Measurements from ENCODE around the gene GABRR3.
"Not testable (repeated sequence)": the region's sequence is repeated elsewhere in the genome, so short reads cannot be mapped to it uniquely, and the experiment has no call there.

The GABRR3 gene

DNA sequence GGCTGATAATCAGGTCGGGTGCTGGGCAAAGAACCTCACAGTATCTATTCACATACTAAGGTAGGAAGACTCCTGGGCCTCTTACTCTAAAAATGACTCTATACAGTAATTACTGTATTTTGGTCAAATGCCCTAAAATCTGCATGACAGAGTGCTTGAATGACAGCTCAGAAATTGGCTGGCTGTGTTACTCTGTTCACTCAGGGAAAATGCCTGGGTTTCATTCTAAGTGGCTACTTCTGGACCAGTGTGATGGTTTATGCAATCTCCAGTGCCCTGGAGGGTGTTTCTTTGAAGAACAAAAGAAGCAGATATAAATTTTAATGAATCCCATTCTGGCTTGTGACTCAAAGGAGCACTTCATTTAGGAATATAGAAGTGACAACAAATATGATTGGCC, 2.2 kb downstream of the GABRR3 start:
- no peak overlapping the region for H3K4me3 ChIP-seq (ENCODE audit: low read length)
- no peak for TF ChIP-seq ZNF274 (IDR thresholded peaks at IDR 0.05; ENCODE audit: low read depth, low read length)

DNA sequence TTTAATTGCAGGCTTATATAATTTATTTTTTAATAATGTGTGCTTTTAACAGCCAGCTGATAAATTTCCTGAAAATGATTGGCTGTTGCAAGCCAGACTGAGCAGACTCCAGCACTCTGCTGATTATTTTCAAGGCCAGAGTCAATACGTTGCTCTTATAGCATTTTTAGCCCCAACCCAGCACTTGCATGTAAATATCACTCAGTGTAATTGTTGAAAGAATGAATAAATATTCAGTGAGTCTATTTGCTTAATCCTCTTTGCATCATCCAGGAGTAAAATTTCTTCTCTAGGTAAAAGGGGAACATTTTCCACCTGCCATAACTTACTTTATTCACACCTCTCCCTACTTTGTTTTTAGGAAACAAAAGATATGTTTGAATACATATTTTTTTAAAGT, 2.9 kb downstream of the GABRR3 start:
- TF ChIP-seq ZNF274 (IDR thresholded peaks at IDR 0.05; ENCODE audit: low read depth, low read length), result no peak
- no peak overlapping the region for H3K4me3 ChIP-seq (ENCODE audit: low read length)

DNA sequence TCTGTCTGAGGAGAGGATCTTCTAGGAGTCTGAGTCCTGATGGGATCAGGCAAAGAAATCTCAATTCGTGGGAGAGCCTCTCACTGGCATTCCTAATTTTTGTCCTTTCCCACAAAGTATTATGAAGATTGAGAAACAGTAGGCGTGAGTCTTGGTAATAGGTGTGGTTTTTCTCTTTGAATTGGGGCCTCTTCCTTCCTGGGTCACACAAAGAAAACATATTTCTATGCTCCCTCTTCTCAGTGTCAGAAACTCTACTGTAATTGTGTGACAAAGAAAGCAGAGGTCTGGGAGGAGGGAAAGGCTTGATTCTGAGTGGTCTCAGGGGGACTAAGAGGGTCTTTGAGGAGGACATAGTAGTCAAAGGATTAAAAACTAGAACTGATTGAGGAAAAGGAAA, 6.0 kb downstream of the GABRR3 start:
- TF ChIP-seq ZNF274 (IDR thresholded peaks at IDR 0.05; ENCODE audit: low read depth, low read length), result no peak
- no peak overlapping the region for H3K4me3 ChIP-seq (ENCODE audit: low read length)

DNA sequence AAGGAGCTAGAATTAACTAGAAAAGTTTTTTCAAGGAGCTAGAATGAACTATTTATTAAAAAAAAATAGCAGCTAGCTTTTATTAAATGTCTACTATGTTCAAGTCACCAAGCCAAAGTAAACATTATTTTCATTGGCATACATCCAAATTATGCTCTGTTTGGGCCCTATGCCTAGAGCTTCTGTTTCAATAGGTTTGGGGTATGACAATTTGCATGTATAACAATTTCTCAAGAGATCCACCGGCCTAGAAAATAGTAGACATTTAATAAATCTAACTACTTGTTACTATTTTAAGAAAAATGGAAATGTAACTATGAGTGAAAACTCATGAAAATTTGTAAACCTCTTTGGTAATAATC, 8.0 kb downstream of the GABRR3 start:
- TF ChIP-seq ZNF274 (IDR thresholded peaks at IDR 0.05; ENCODE audit: low read depth, low read length), result no peak
- H3K4me3 ChIP-seq (ENCODE audit: low read length), result no peak overlapping the region

DNA sequence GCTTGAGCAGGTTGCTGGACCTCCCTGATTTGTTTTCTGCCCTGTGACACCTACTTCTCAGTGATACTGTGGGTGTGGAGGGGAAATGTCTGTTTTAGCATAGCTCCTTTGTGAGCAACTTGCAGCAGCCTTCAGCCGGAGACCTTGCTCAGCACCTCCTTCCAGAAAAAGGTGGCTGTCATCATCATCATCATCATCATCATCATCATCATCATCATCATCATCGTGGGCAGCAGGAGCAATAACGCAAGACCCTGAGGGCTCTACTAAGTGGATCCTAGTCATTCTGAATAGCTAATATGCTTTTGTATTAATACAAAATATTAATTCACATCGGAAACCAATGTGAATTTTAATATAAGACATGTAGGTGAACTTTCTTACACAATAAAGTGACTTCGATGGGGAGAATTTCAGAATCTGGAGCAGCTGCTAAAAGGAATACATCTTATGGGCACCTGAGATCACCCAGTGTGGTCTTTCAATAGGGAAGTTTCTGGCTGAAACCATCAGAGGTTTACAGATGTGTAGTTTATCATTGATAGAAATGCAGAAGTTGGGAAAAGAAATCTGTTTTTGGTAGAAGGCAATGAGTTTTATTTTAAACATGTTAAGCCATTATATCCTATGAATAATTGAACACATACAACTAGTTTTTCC, 8.6 kb downstream of the GABRR3 start:
- no peak for TF ChIP-seq ZNF274 (IDR thresholded peaks at IDR 0.05; ENCODE audit: low read depth, low read length)
- no peak overlapping the region for H3K4me3 ChIP-seq (ENCODE audit: low read length)

DNA sequence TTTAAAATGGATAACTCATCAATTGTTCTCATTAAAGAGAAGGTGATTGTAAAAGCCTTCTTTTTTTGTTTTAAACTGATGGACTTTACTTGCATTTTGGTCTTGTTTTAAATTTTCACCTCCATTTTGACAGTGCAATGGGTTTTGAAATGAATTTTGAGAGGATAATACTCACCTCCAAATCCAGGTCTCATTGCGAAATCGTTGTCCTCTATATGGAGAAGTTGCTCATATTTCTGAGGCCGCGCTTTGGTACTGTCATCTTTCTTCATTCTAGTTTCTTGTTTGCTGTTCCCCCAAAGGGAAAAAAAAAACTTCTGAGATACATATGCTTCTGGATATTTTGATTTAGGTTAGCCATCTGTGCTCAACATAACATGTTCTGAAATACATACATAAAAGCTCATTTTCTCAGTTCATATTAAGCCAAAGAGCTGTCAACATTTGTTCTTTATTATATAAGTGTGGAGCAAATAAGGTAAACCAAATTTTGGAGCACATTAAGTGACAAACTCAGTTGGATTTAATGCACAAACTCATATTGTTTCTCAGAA, 9.6 kb downstream of the GABRR3 start:
- no peak overlapping the region for H3K4me3 ChIP-seq (ENCODE audit: low read length)
- TF ChIP-seq ZNF274 (IDR thresholded peaks at IDR 0.05; ENCODE audit: low read depth, low read length), result no peak

DNA sequence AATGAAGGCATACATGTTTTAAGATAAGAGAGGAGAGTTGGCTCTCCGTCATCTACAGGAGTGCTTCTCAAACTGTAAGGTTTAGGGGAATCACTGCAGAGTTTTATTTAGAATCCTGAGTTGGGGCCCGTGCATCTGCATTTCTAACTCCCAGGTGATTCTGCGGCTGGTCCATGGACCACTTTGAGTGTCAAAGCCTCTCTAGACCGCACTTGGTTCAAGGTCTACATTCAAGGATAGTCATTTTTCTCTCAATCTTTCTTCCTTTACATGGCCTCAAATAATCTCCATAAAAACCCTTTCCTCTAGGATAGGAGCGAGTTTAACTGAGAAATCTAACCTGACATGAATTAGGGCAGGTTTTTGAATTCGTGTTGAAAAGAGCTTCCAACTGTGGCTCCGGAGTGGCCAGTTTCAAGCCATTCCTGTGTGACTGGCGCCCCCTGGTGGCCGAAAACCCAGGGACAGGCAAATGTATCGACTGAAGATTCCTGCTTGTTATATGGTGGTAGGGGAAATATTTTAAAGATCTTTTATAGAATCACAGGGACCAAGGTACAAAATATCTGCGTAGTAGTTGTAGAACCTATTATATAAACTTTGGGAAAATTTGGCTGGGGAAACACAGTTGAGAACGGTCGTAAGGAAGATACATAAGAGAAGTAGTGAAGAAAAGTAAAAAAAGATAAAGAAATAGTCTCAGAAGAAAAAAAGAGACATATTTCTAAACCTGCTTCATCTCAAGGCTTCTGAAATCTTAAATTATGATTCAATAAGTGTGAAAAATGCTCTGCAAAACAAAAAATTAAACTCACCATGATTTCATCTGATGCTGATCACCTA, 11.9 kb downstream of the GABRR3 start:
- TF ChIP-seq ZNF274 (IDR thresholded peaks at IDR 0.05; ENCODE audit: low read depth, low read length), result no peak
- no peak overlapping the region for H3K4me3 ChIP-seq (ENCODE audit: low read length)

DNA sequence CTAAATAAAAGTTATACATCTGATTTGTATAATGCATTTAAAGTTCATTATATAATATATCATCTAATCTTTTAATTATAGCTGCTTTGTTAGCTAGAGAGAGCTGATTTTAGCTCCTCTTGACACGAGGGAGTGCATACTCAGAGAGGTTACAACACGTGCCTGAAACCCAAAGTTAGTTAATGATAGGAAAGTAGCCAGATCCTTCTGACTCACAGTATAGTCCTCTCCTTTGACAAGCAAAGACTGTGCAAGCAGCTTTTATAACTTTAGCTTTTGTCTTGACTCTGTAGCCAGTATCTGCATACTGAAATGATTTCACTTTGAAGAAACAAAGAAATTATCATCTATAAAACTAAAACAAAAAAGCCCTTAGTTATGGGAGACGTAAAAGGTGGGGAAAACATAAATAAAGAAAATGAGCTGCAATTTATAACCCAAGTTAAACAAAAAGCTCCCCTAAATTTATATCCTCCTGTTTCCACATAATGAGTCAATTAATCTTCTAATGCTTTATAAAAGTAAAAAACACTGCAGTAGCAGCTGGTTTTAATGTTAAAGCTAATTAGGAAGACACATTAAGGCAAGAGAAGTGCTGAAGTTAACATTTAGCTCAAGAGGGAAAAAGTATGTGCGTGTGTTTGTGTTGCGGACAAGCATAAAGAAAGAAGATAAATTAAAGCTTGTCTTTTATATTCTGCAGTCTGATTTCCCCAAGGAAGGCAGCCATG, 13.1 kb downstream of the GABRR3 start:
- no peak for TF ChIP-seq ZNF274 (IDR thresholded peaks at IDR 0.05; ENCODE audit: low read depth, low read length)
- no peak overlapping the region for H3K4me3 ChIP-seq (ENCODE audit: low read length)

DNA sequence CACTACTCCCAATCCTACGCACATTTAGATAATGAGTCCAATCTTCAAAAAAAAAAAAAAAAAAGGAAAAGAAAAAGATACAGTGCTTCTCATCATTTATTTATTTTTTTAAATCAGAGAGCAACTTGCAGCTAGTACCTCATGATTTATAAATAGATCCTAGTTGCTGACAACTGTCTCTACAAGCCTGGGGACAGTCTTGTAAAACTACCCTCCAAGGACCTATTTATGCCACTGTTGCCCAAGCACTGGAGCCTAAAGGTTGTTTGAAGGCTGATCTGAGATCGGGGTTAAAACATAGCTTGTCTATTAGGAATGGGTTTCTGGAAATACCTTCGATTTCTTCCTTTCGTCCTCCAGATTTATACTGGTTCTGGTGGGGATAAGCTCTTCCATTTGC, 14.7 kb downstream of the GABRR3 start:
- no peak for TF ChIP-seq ZNF274 (IDR thresholded peaks at IDR 0.05; ENCODE audit: low read depth, low read length)
- H3K4me3 ChIP-seq (ENCODE audit: low read length), result no peak overlapping the region

DNA sequence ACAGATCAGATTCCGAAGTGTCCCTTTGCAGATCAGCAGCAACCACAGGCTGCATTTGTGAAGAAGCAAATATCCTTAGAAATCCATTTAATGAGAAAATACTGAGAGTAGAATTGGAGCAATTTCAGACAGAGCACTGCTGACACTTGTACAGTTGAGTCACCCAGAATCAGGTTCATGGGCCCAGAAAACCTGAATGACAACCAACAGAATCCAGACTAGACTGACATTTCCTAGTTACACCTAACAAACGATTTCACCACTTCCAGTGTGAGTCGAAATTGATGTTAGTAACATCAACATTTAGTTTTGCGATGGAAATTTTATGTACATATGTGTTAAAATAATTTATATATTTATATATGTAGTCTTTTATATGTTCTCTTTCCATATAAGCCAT, 16.8 kb downstream of the GABRR3 start:
- no peak overlapping the region for H3K4me3 ChIP-seq (ENCODE audit: low read length)
- TF ChIP-seq ZNF274 (IDR thresholded peaks at IDR 0.05; ENCODE audit: low read depth, low read length), result no peak

DNA sequence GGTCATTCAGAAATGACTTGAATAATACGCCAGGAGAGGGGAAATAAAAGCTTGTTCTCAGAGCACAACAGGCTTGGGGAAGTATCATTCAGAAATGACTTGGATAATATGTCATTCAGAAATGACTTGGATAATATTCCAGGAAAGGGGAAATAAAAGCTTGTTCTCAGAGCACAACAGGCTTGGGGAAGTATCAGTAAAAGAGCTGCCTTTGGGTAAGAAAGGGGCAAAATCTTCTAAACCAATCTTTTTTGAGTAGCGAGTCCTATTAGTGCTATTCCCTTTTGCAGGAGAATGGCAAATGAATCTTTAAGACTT, 20.9 kb downstream of the GABRR3 start:
- no peak overlapping the region for H3K4me3 ChIP-seq (ENCODE audit: low read length)
- TF ChIP-seq ZNF274 (IDR thresholded peaks at IDR 0.05; ENCODE audit: low read depth, low read length), result no peak

DNA sequence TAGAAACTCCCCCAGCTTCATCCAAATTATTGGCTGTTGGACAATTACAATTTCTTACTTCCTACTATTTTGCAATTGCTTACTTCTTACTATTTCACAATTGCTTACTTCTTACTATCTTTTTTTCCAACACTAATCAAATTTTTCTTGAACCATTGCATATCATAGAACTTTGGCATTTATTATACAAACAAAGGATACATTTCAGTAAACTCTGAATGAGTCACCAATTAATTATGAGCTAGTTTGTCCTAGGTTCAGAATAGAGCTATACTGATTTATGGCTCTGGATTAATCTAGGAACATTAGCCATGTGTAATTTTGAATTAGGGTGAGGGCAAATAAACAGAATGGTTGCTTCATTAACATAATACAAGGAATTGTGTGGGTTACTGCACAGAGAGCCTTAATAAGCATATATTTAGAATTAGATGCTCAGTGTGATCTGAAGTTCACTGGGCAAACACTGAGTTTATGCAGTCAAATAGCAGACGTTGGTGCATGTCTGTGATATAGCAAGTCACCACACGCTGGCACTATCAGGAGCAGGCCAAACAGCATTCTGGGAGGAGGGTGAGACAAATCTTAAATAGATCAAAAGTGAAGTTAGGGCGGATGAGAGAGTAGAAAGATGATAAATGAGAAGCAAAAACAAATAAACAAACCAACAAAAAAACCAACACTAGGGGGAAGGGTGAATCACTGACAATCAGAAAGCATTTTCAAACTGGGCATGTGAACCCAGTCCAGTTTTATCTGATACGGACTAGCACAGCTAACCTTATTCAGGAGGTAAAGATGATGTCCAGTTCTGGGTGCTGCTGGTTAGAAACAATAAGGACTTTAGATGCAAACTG, 21.5 kb downstream of the GABRR3 start:
- no peak for TF ChIP-seq ZNF274 (IDR thresholded peaks at IDR 0.05; ENCODE audit: low read depth, low read length)
- no peak overlapping the region for H3K4me3 ChIP-seq (ENCODE audit: low read length)

DNA sequence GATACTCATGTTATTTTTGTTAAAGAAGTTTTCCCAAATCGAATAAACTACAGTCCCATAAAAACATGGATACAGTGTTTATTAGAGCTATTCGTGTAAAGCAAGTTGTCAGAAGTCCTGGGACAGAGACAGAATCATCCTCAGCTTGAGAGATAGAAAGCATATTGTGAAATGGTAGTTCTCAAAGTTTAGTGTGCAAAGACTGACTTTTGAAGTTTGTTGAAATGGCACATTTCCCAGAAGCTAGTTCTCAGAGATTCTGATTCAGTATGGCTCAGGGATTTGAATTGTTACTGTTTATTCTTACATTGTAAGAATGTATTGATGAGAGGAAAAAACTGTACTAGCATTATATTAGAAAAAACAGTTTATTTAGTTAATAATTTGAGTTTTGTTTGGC, 22.1 kb downstream of the GABRR3 start:
- no peak for TF ChIP-seq ZNF274 (IDR thresholded peaks at IDR 0.05; ENCODE audit: low read depth, low read length)

DNA sequence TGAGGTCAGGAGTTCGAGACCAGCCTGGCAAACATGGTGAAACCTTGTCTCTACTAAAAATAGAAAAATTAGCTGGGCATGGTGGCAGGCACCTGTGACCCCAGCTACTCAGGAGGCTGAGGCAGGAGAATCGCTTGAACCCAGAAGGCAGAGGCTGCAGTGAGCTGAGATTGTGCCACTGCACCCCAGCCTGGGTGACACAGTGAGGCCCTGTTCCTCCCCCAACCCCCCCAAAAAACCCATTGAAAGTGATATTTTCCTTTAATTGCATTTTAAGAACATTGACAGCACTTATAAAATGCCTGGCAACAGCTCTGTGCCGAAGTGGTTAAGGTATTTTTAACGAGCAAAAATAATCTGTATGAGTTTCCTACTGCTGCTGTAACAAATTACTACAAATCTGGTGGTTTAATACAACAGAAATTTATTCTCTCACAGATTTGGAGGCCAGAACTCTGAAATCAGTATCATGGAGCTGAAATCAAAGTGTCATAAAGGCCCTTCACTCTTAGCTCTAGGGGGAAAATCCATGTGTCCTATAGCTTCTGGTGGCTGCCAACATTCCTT, 24.1 kb downstream of the GABRR3 start:
- H3K4me3 ChIP-seq (ENCODE audit: low read length), result not testable (repeated sequence)

More for the DNA sequence above, 22.1 kb downstream of the GABRR3 start:
- H3K4me3 ChIP-seq (ENCODE audit: low read length), result no peak overlapping the region

Data from GM08714 (cell line).